ENCODE data around the gene NFKBIB.

NFKBIB gene

DNA sequence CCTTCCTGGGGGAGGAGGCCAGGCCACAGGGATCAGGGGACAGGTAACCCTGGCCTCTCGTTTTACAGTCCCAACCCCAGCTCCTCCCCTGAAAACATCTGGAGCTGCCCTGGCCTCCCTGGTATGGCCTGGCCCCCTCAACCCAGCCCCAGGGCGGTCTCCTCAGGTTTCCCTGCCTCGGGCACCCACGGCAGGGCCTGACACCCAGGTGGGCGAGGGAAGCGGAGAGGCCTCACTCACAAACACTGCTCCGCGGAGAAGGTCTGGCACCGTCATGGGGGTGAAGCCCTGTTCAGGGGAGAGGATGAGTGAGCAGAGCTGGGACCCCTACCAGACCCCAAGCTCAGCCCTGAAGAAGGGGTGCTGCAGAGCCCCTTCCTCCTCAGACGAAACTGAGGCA, 18.8 kb downstream of the NFKBIB start:
- no peaks in the 10 kb centered on the region for H4K20me1 ChIP-seq (ENCODE audit: low read depth, low read length)
- no peaks in the 10 kb centered on the region for H3F3A ChIP-seq (ENCODE audit: insufficient read depth)
- no peaks in the 10 kb centered on the region for H3K79me2 ChIP-seq (ENCODE audit: insufficient read depth, low read length)
- no peak overlapping the region for H3K4me3 ChIP-seq (ENCODE audit: insufficient read depth, low read length, poor library complexity, severe bottlenecking)
- H3K9me3 ChIP-seq (ENCODE audit: insufficient read depth, low read length) = no peaks in the 10 kb centered on the region
- H3K27ac ChIP-seq (ENCODE audit: low read depth, low read length) = no peak overlapping the region
- no peak overlapping the region for H3K9ac ChIP-seq (ENCODE audit: low read length)
- H3K27me3 ChIP-seq (ENCODE audit: low read length) = no peaks in the 10 kb centered on the region
- TF ChIP-seq CTCF (IDR thresholded peaks at IDR 0.05; ENCODE audit: insufficient read depth, low read length, poor library complexity, severe bottlenecking) = no peak
- no peak for TF ChIP-seq EZH2phosphoT487 (conservative IDR thresholded peaks at IDR 0.05; ENCODE audit: low read length)
- H3K36me3 ChIP-seq (ENCODE audit: low read length) = no peaks in the 10 kb centered on the region
- H3K9me2 ChIP-seq (replicated peaks; ENCODE audit: insufficient read depth, low read length) = no peaks in the 10 kb centered on the region
- no peak overlapping the region for H2AFZ ChIP-seq (ENCODE audit: low read depth, low read length, severe bottlenecking)
- no peak overlapping the region for H3K4me2 ChIP-seq (ENCODE audit: low read depth, low read length, poor library complexity, severe bottlenecking)

DNA sequence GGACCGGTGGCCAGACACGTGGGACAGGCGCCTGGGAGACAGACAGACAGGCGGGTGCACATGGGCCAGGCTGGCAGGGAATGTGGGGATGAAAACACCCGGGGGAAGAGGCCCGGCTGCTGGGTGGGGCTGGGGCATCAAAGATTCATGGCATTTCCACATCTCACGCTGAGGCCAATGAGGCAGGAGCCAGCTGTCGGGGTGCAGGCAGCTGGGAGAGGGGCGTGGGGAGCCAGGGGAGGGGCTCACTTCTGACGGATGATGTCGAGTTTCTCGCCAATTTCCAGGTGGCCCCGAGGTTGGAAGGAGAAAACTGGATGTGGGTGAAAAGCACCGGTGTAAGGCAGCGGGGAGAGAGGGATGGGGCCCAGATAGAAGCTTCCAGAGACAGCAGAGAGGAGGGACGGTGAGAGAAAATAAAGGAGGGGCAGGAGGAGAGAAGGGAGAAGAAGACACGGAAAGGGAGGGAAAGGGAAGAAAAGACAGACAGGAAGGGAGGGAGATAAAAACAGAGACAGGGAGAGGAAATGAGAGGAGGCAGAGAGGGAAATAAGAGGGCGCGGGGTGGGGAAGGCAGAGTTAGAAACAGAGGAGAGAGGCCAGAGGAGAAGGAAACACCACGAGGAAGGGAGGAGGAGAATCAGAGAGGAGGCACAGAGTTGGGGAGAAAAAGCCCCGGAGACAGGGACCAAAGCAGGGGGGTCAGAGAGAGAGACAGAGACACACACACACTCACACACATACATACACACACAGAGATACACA, 20.2 kb downstream of the NFKBIB start:
- H3K79me2 ChIP-seq (ENCODE audit: insufficient read depth, low read length) = no peaks in the 10 kb centered on the region
- H3K27me3 ChIP-seq (ENCODE audit: low read length) = no peaks in the 10 kb centered on the region
- no peak for TF ChIP-seq CTCF (IDR thresholded peaks at IDR 0.05; ENCODE audit: insufficient read depth, low read length, poor library complexity, severe bottlenecking)
- TF ChIP-seq EZH2phosphoT487 (conservative IDR thresholded peaks at IDR 0.05; ENCODE audit: low read length) = no peak
- no peaks in the 10 kb centered on the region for H3K36me3 ChIP-seq (ENCODE audit: low read length)
- H3K9me3 ChIP-seq (ENCODE audit: insufficient read depth, low read length) = no peaks in the 10 kb centered on the region
- H4K20me1 ChIP-seq (ENCODE audit: low read depth, low read length) = no peaks in the 10 kb centered on the region
- H2AFZ ChIP-seq (ENCODE audit: low read depth, low read length, severe bottlenecking) = no peak overlapping the region
- no peak overlapping the region for H3K9ac ChIP-seq (ENCODE audit: low read length)
- H3K9me2 ChIP-seq (replicated peaks; ENCODE audit: insufficient read depth, low read length) = no peaks in the 10 kb centered on the region
- no peak overlapping the region for H3K4me3 ChIP-seq (ENCODE audit: insufficient read depth, low read length, poor library complexity, severe bottlenecking)
- no peak overlapping the region for H3K27ac ChIP-seq (ENCODE audit: low read depth, low read length)
- no peak overlapping the region for H3K4me2 ChIP-seq (ENCODE audit: low read depth, low read length, poor library complexity, severe bottlenecking)
- no peaks in the 10 kb centered on the region for H3F3A ChIP-seq (ENCODE audit: insufficient read depth)

GRCh38 chr19:38920602-38921419, 21.0 kb downstream of the NFKBIB start:
- H3K27ac ChIP-seq (ENCODE audit: low read depth, low read length) = no peak overlapping the region
- H4K20me1 ChIP-seq (ENCODE audit: low read depth, low read length) = no peaks in the 10 kb centered on the region
- no peak overlapping the region for H2AFZ ChIP-seq (ENCODE audit: low read depth, low read length, severe bottlenecking)
- no peak overlapping the region for H3K9ac ChIP-seq (ENCODE audit: low read length)
- H3K9me2 ChIP-seq (replicated peaks; ENCODE audit: insufficient read depth, low read length) = no peaks in the 10 kb centered on the region
- no peaks in the 10 kb centered on the region for H3K9me3 ChIP-seq (ENCODE audit: insufficient read depth, low read length)
- TF ChIP-seq CTCF (IDR thresholded peaks at IDR 0.05; ENCODE audit: insufficient read depth, low read length, poor library complexity, severe bottlenecking) (no peak), EZH2phosphoT487 (conservative IDR thresholded peaks at IDR 0.05; ENCODE audit: low read length) (no peak)
- no peaks in the 10 kb centered on the region for H3K36me3 ChIP-seq (ENCODE audit: low read length)
- no peaks in the 10 kb centered on the region for H3K27me3 ChIP-seq (ENCODE audit: low read length)
- no peak overlapping the region for H3K4me3 ChIP-seq (ENCODE audit: insufficient read depth, low read length, poor library complexity, severe bottlenecking)
- no peaks in the 10 kb centered on the region for H3K79me2 ChIP-seq (ENCODE audit: insufficient read depth, low read length)
- no peak overlapping the region for H3K4me2 ChIP-seq (ENCODE audit: low read depth, low read length, poor library complexity, severe bottlenecking)
- H3F3A ChIP-seq (ENCODE audit: insufficient read depth) = no peaks in the 10 kb centered on the region

Data from SU-DHL-6 (cell line).